GM19025 (cell line): ENCODE results near the gene ESR1.
"Not testable (repeated sequence)": the region's sequence is repeated elsewhere in the genome, so short reads cannot be mapped to it uniquely, and the experiment has no call there.

ENCODE experiments used
- ATAC-seq: cut with Tn5 transposase; IDR thresholded peaks from one replicate; pipeline ENCODE4 v1.9.1; 2021; ENCODE audit warnings: mild to moderate bottlenecking, low read depth, moderate library complexity; ENCODE audit not compliant: unreplicated experiment

ESR1 gene

GRCh38 chr6:151964412-151964811 is 156.9 kb downstream of the ESR1 start:
- ATAC-seq = not testable (repeated sequence)

- no peak for ATAC-seq
Observed at GRCh38 chr6:151974061-151974617, 166.7 kb downstream of the ESR1 start.

- no peak for ATAC-seq
Observed at GRCh38 chr6:151975795-151976194, 168.3 kb downstream of the ESR1 start.

GRCh38 chr6:151988199-151988598 is 180.7 kb downstream of the ESR1 start:
- ATAC-seq = not testable (repeated sequence)

GRCh38 chr6:151992091-151992490 is 184.6 kb downstream of the ESR1 start:
- ATAC-seq = no peak

GRCh38 chr6:151993364-151993763 is 185.9 kb downstream of the ESR1 start:
- no peak for ATAC-seq

GRCh38 chr6:151998784-151999183 is 191.3 kb downstream of the ESR1 start:
- ATAC-seq = no peak

- no peak for ATAC-seq
Observed at GRCh38 chr6:151999194-151999593, 191.7 kb downstream of the ESR1 start.

- no peak for ATAC-seq
Observed at GRCh38 chr6:152001408-152001807, 193.9 kb downstream of the ESR1 start.

- ATAC-seq = no peak
Observed at GRCh38 chr6:152002306-152002705, 194.8 kb downstream of the ESR1 start.

- ATAC-seq = no peak
Observed at GRCh38 chr6:152004036-152004566, 196.6 kb downstream of the ESR1 start.

GRCh38 chr6:152004896-152005295 is 197.4 kb downstream of the ESR1 start:
- no peak for ATAC-seq

- ATAC-seq = no peak
Observed at GRCh38 chr6:152008779-152009178, 201.3 kb downstream of the ESR1 start.

- no peak for ATAC-seq
Observed at GRCh38 chr6:152012227-152012626, 204.7 kb downstream of the ESR1 start.

- no peak for ATAC-seq
Observed at GRCh38 chr6:152018876-152019275, 211.4 kb downstream of the ESR1 start.

GRCh38 chr6:152022303-152022702 is 214.8 kb downstream of the ESR1 start:
- ATAC-seq = no peak

GRCh38 chr6:152023613-152024012 is 216.1 kb downstream of the ESR1 start:
- ATAC-seq = no peak

- ATAC-seq = no peak
Observed at GRCh38 chr6:152026291-152026690, 218.8 kb downstream of the ESR1 start.

GRCh38 chr6:152026744-152027143 is 219.3 kb downstream of the ESR1 start:
- not testable (repeated sequence) for ATAC-seq

- ATAC-seq = not testable (repeated sequence)
Observed at GRCh38 chr6:152033765-152034164, 226.3 kb downstream of the ESR1 start.

GRCh38 chr6:152034631-152035030 is 227.1 kb downstream of the ESR1 start:
- no peak for ATAC-seq

GRCh38 chr6:152046118-152046517 is 238.6 kb downstream of the ESR1 start:
- ATAC-seq = no peak

GRCh38 chr6:152048921-152049320 is 241.4 kb downstream of the ESR1 start:
- no peak for ATAC-seq
